OCI-LY1 (cell line): ENCODE data around the gene ARHGEF10L.

Experiments used
- H2AFZ ChIP-seq: fragments of 200-600 bp; sonication (generic), shearing (Covaris generic); 2 replicates; pipeline ENCODE4 v1.6.0; 2014; ENCODE audit warnings: antibody characterized with exemption, mild to moderate bottlenecking, low read length
- H3F3A ChIP-seq: fragments of 200-600 bp; sonication (generic), shearing (Covaris generic); 2 replicates; pipeline ENCODE4 v1.6.0; 2014; ENCODE audit warnings: mild to moderate bottlenecking, antibody characterized with exemption, low read length, moderate library complexity; ENCODE audit not compliant: insufficient read depth
- H3K27ac ChIP-seq: fragments of 200-600 bp; sonication (generic); 2 replicates; pipeline ENCODE4 v1.5.1; 2014; ENCODE audit warnings: low read length, mixed run types, mild to moderate bottlenecking, low read depth; ENCODE audit not compliant: poor library complexity, severe bottlenecking
- H3K27me3 ChIP-seq: fragments of 200-600 bp; sonication (generic); 2 replicates; pipeline ENCODE4 v1.6.0; 2014; ENCODE audit warnings: antibody characterized with exemption, mild to moderate bottlenecking, low read length, moderate library complexity; ENCODE audit not compliant: insufficient read depth
- H3K36me3 ChIP-seq: fragments of 200-600 bp; sonication (generic); 2 replicates; pipeline ENCODE4 v1.6.1; 2014; ENCODE audit warnings: mild to moderate bottlenecking, antibody characterized with exemption, low read length, moderate library complexity, mixed read lengths; ENCODE audit not compliant: insufficient read depth
- H3K4me1 ChIP-seq: fragments of 200-600 bp; sonication (generic); 2 replicates; pipeline ENCODE4 v1.5.1; 2014; ENCODE audit warnings: mild to moderate bottlenecking, low read length, moderate library complexity; ENCODE audit not compliant: insufficient read depth, severe bottlenecking
- H3K4me2 ChIP-seq: fragments of 200-600 bp; sonication (generic), shearing (Covaris generic); 2 replicates; pipeline ENCODE4 v1.6.1; 2014; ENCODE audit warnings: low read length
- H3K4me3 ChIP-seq: fragments of 200-600 bp; sonication (generic); 2 replicates; pipeline ENCODE4 v1.5.1; 2014; ENCODE audit warnings: low read length, low read depth, mild to moderate bottlenecking, mixed read lengths; ENCODE audit not compliant: poor library complexity, severe bottlenecking
- H3K79me2 ChIP-seq: fragments of 200-600 bp; shearing (Covaris generic); 2 replicates; pipeline ENCODE4 v1.6.1; 2016; ENCODE audit warnings: mixed run types, low read length, mixed read lengths; ENCODE audit not compliant: insufficient read depth
- H3K9ac ChIP-seq: fragments of 200-600 bp; sonication (generic), shearing (Covaris generic); 2 replicates; pipeline ENCODE4 v1.6.1; 2014; ENCODE audit warnings: mild to moderate bottlenecking, low read length, mixed read lengths
- H3K9me2 ChIP-seq: fragments of 200-600 bp; sonication (generic), shearing (Covaris generic); 2 replicates; pipeline ENCODE4 v1.6.1; 2014; ENCODE audit warnings: low read depth, mild to moderate bottlenecking, low read length, mixed read lengths
- H3K9me3 ChIP-seq: fragments of 200-600 bp; shearing (Covaris generic); 2 replicates; pipeline ENCODE4 v1.6.1; 2014; ENCODE audit warnings: low read length, mixed read lengths
- H4K20me1 ChIP-seq: fragments of 200-600 bp; sonication (generic), shearing (Covaris generic); 2 replicates; pipeline ENCODE4 v1.6.0; 2016; ENCODE audit warnings: mild to moderate bottlenecking, low read length; ENCODE audit not compliant: insufficient read depth
- EZH2 ChIP-seq: fragments of 200-600 bp; sonication (generic), shearing (Covaris generic); IDR thresholded peaks from 2 replicates; pipeline ENCODE4 v1.8.0; 2017; ENCODE audit warnings: borderline replicate concordance, mixed run types, mild to moderate bottlenecking, antibody characterized with exemption, low read length, moderate library complexity, mixed read lengths
- TF ChIP-seq, protein P1 (sequence below): fragments of 200-600 bp; sonication (generic), shearing (Covaris generic); IDR thresholded peaks from 2 replicates; pipeline ENCODE4 v1.5.1; 2017; ENCODE audit warnings: mild to moderate bottlenecking, antibody characterized with exemption, low read length, moderate library complexity, mixed read lengths

The ARHGEF10L gene

DNA sequence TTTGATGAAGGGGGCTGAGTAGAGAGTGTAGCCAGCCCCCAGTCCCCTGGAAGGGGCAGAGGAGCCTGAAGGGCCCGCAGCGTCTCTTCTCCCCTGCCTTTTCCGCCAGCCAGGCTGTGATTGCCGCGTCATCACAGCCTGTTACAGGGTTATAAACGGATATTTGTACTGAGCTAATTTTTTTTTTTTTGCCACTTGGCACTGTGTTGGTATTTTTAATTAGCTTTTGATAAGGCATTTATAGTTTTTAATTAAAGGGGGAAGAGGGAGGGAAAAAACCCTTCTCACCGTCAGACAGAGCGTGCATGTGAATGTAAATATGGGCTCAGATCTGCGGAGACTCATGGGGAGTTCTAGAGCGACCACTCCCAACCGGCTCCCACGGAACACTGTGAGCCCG is 117.9 kb downstream of the ARHGEF10L start:
- H3K4me1 ChIP-seq = no peaks in the 10 kb centered on the region
- TF ChIP-seq, protein P1, sequence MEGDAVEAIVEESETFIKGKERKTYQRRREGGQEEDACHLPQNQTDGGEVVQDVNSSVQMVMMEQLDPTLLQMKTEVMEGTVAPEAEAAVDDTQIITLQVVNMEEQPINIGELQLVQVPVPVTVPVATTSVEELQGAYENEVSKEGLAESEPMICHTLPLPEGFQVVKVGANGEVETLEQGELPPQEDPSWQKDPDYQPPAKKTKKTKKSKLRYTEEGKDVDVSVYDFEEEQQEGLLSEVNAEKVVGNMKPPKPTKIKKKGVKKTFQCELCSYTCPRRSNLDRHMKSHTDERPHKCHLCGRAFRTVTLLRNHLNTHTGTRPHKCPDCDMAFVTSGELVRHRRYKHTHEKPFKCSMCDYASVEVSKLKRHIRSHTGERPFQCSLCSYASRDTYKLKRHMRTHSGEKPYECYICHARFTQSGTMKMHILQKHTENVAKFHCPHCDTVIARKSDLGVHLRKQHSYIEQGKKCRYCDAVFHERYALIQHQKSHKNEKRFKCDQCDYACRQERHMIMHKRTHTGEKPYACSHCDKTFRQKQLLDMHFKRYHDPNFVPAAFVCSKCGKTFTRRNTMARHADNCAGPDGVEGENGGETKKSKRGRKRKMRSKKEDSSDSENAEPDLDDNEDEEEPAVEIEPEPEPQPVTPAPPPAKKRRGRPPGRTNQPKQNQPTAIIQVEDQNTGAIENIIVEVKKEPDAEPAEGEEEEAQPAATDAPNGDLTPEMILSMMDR = no peak

DNA sequence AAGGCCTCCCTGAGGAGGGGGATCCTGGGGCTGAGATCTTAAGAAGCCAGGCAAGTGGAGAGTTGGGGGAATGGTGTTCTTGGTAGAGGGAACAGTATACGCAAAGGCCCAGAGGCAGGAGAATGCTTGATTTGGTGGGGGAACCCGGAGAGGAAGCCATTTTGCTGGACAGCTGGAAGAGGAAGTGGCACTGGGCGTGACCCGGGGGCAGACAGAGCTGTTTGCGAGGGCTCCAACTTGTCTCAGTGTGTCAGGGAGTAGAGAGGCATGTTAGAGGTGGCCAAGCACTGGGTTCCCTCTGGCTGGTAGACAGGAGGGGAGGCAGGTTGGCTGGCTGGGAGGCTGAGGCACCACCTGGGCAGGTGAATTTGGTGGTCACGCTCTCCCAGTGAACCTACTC is 119.3 kb downstream of the ARHGEF10L start:
- Histone ChIP-seq H3K27me3 (no peaks in the 10 kb centered on the region), H3K4me1 (no peaks in the 10 kb centered on the region), H3K36me3 (no peaks in the 10 kb centered on the region), H3K27ac (no peak overlapping the region), H2AFZ (no peak overlapping the region), H3K79me2 (no peaks in the 10 kb centered on the region), H3F3A (no peaks in the 10 kb centered on the region), H3K9me2 (no peaks in the 10 kb centered on the region), H3K4me2 (no peak overlapping the region), H3K4me3 (no peak overlapping the region), H3K9ac (no peak overlapping the region), H4K20me1 (no peaks in the 10 kb centered on the region), H3K9me3 (no peaks in the 10 kb centered on the region)
- TF ChIP-seq EZH2 = no peak
- TF ChIP-seq, protein P1 = no peak

More for the DNA sequence above, 117.9 kb downstream of the ARHGEF10L start:
- Histone ChIP-seq H2AFZ (no peak overlapping the region), H3K36me3 (no peaks in the 10 kb centered on the region), H3K4me3 (no peak overlapping the region), H3K4me2 (no peak overlapping the region), H3K27ac (no peak overlapping the region), H3K27me3 (no peaks in the 10 kb centered on the region), H3K9ac (no peak overlapping the region), H3K9me3 (no peaks in the 10 kb centered on the region), H3K79me2 (no peaks in the 10 kb centered on the region), H4K20me1 (no peaks in the 10 kb centered on the region), H3F3A (no peaks in the 10 kb centered on the region), H3K9me2 (no peaks in the 10 kb centered on the region)

DNA sequence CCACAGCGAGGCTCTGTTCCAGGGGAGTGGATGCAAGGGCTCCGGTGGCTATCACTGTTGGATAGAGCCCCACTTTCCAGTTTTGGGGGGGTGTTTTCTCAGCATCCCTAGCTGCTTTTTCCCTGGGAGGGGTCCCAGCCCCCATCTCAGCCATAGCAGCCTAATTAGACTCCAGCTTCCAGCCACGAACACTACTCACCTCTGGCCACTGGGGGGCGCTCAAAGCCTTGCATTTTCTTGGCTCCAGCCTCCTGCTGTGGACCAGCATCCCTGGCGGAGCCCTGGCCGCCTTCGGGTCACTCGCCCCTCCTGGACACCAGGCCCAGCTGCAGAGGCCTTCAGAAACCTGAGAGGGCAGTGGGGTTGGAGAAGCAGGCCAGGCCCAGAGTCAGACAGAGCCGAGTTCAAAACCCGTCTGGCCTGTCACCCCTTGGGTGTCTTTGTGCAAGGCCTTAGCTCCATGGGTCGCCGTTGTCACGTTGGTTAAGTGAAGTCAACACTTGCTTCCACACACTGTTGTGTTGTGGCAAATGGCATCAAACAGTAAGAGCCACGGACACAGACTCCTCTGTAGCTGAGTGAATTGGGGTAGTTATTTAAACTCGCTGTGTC is 122.2 kb downstream of the ARHGEF10L start:
- Histone ChIP-seq H3K79me2 (no peaks in the 10 kb centered on the region), H3K9me3 (no peaks in the 10 kb centered on the region), H3F3A (no peaks in the 10 kb centered on the region), H3K9ac (no peak overlapping the region), H2AFZ (no peak overlapping the region), H3K4me3 (no peak overlapping the region), H3K4me1 (no peaks in the 10 kb centered on the region), H4K20me1 (no peaks in the 10 kb centered on the region), H3K4me2 (no peak overlapping the region), H3K36me3 (no peaks in the 10 kb centered on the region), H3K27ac (no peak overlapping the region), H3K9me2 (no peaks in the 10 kb centered on the region), H3K27me3 (no peaks in the 10 kb centered on the region)
- TF ChIP-seq, protein P1 = peak; percentile 86
- no peak for TF ChIP-seq EZH2
